Transverse colon (tissue), 4 donors: ENCODE measurements around the gene SEC14L6.

Experiments
- CTCF ChIP-seq, 5 experiments: fragments of 200-600 bp in 3 of 5; fragments of 450-650 bp in 2 of 5; sonication (generic) in 3 of 5; IDR thresholded peaks; 1 replicate in 2 of 5; 2 replicates in 3 of 5; pipeline ENCODE4 v1.5.1; 2016 to 2017; ENCODE audit warnings: antibody characterized with exemption in 5 of 5, inconsistent platforms in 3 of 5, mild to moderate bottlenecking in 2 of 5, moderate library complexity in 1 of 5
- POLR2AphosphoS5 ChIP-seq, 3 donors: sonication (generic); formaldehyde crosslinking; IDR thresholded peaks; one replicate each; pipeline ENCODE4 v1.6.1; 2016; ENCODE audit warnings: antibody characterized with exemption in 3 of 3

GRCh38 chr22:30538280-30538679, 8.3 kb downstream of the SEC14L6 start:
- TF ChIP-seq POLR2AphosphoS5 (IDR thresholded peaks at IDR 0.05) (no peak), CTCF (IDR thresholded peaks at IDR 0.05) (no peak)
